ENCODE measurements around the gene VPS51.

Gene VPS51

DNA sequence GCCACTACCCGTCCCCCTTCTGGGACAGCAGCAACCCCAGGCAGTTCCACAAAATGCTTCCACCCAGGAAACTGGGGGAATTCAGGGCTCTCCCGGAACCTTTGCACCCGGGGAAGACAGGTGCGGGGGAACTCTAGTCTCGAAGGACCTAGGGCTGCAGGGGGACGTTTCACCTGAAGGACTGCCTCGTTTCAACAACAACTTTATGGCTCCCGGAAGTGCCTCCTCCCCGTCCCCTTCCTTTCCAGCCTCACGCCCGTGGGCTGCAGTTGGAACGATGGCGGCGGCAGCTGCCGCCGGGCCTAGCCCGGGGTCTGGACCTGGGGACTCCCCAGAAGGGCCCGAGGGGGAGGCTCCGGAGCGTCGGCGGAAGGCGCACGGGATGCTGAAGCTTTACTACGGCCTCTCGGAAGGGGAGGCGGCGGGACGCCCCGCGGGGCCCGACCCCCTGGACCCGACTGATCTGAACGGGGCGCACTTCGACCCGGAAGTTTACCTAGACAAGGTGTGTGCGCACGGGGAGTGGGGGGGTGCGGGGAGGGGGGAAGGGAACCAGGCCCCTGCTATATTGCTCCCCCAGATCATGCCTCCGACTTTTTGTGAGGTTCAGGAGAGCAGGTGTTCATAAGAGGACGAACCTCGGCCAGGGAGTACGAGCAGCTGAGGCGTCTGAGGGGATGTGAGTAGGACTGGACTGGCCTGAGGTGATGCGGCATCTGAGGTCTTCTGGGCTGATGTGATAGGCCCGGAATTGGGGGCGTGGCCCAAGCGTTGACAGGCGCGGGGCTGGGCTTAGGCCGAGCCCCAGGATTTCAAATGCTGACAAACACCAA lies at the start of gene VPS51:
VPS51 (plus strand) TSS at position 241 of the 833 bp plus-strand sequence; CDS start at position 278, 37 bp downstream.
- Mint-ChIP-seq H3K4me3 (peak within 1 kb of the TSS; percentile 93), H3K27me3 (ENCODE audit: low read depth) (no peaks in the 10 kb centered on the region), H3K9me3 (no peaks in the 10 kb centered on the region), H3K36me3 (ENCODE audit: low read depth) (peaks cover 4% of the 10 kb centered on the region), H3K4me1 (ENCODE audit: low read depth) (peaks cover 12% of the 10 kb centered on the region), H3K27ac (peak within 1 kb of the TSS; percentile 98)
- peak; percentile 84 for DNase-seq (ENCODE audit: low spot score)

DNA sequence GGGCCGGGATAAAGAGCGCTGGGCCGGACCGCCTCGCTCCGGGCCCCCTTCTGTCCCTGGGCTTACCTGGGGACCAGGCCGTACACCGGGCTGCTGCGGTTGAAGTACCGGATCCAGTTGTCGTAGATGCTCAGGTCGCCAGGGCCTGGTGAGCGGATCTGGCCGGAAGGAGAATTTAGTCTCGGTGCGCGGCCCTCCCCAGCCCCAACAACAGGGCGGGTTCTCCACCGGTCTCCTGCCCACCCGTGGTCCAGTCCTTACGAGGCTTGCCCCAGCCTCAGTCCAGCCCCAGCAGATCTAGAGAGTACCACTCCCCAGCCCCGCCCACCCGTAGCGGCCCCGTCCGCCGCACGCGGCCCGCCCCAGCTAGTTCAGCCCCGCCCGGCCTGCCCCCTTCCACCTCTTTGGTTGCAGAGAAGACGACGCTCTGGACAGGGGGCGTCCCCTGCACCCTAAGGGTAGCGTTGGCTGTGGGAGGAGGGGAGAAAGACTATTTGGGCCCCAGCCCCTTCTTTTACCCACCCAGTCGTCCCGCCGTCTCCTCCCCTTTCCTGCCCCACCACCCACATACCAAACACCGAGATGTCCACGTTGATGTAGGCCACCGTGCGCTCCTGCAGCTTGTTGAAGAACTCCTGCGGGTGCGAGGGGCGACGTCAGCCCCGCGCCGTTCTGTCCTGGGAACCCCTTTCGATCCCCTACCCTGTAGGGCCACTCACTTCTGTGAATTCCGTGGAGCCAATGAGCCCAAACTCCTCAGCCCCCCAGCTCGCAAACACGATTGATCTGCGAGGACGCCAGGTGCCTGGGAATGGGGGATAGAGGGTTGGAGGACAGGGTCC lies 48.2 kb upstream of the VPS51 start:
- Mint-ChIP-seq H3K4me3 (peak overlapping the region; percentile 76), H3K36me3 (ENCODE audit: low read depth) (peaks cover 15% of the 10 kb centered on the region)
- DNase-seq (ENCODE audit: low spot score), result no peak

DNA sequence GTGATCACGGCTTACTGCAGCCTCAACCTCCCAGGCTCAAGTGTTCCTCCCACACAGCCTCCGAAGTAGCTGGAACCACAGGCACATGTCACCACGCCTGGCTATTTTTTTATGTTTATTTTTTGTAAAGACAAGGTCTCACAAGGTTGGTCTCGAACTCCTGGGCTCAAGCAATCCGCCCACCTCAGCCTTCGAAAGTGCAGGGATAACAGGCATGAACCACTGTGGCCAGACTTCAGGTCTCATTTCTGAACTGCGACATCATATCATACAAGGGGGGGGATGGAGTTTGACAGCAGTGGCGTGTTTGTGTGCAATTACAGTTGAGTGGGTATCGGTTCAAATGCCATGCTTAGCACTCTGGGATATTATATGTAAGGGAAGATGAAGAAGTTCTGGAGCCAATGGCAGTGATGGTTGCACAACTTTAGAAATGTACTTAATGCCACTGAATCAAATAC lies 44.6 kb upstream of the VPS51 start:
- H3K9me3 Mint-ChIP-seq, result no peaks in the 10 kb centered on the region
- H3K4me1 Mint-ChIP-seq (ENCODE audit: low read depth), result peaks cover 20% of the 10 kb centered on the region
- DNase-seq (ENCODE audit: low spot score), result no peak
- no peaks in the 10 kb centered on the region for H3K36me3 Mint-ChIP-seq (ENCODE audit: low read depth)
- H3K4me3 Mint-ChIP-seq, result no peak overlapping the region
- no peak overlapping the region for H3K27ac Mint-ChIP-seq
- H3K27me3 Mint-ChIP-seq (ENCODE audit: low read depth), result no peaks in the 10 kb centered on the region

More for the DNA sequence above, 48.2 kb upstream of the VPS51 start:
- Mint-ChIP-seq H3K27me3 (ENCODE audit: low read depth) (no peaks in the 10 kb centered on the region), H3K9me3 (no peaks in the 10 kb centered on the region), H3K27ac (peak overlapping the region; percentile 70), H3K4me1 (ENCODE audit: low read depth) (peaks cover 14% of the 10 kb centered on the region)

DNA sequence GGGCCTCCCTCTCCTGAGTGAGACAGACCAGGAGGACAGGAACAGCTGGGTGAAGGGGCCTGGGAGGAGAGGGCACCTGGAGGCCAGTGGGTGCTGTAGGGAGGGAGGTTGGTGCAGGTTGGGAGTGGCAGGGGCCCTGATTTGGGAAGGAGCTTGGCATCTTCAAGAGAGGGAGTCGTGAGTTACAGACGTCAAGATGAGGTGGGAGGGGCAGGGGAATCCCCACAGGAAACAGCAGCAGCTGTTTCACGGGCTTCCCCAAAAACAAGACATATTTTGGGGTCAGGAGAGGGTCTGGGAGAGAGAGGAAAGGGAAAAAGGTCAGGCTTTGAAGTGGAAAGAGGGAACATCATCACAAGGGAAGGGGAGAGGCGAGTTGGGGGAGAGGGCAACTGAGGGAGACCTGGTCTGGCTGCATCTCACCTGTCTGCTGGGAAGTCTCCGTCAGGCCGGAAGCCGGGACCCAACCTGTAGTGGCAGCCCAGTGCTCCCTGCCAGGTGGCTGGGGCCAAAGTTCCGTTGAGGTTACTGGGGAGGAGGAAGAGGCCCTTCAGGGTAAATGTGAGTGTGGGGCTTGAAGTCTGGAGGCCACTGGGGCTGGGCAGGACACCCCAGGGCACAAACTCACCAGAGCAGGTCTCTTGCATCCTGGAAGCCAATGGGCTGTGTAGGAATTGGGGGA lies 42.0 kb upstream of the VPS51 start:
- H3K4me3 Mint-ChIP-seq, result peak overlapping the region; percentile 70
- peak overlapping the region; percentile 71 for H3K27ac Mint-ChIP-seq
- no peaks in the 10 kb centered on the region for H3K27me3 Mint-ChIP-seq (ENCODE audit: low read depth)
- no peak for DNase-seq (ENCODE audit: low spot score)
- H3K4me1 Mint-ChIP-seq (ENCODE audit: low read depth), result peaks cover 13% of the 10 kb centered on the region
- no peaks in the 10 kb centered on the region for H3K36me3 Mint-ChIP-seq (ENCODE audit: low read depth)
- no peaks in the 10 kb centered on the region for H3K9me3 Mint-ChIP-seq

DNA sequence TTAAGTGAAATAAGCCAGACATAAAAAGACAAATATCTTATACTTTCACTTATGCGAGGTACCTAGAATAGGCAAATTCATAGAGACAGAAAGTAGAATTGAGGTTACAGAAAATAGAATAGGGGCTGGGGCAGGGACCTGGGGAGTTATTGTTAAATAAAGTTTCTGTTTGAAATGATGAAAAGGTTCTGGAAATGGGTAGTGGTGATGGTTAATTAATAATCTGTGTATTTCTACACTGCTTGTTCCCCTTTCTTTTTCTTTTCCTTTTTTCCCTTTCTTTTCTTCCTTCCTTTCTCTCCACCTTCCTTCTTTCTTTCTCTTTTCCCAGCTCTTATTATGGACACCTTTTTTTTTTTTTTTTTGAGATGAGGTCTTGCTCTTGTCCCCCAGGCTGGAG lies 40.5 kb upstream of the VPS51 start:
- no peaks in the 10 kb centered on the region for H3K27me3 Mint-ChIP-seq (ENCODE audit: low read depth)
- no peak for DNase-seq (ENCODE audit: low spot score)
- H3K36me3 Mint-ChIP-seq (ENCODE audit: low read depth), result no peaks in the 10 kb centered on the region
- no peaks in the 10 kb centered on the region for H3K9me3 Mint-ChIP-seq
- no peak overlapping the region for H3K27ac Mint-ChIP-seq
- H3K4me1 Mint-ChIP-seq (ENCODE audit: low read depth), result peaks cover 19% of the 10 kb centered on the region
- no peak overlapping the region for H3K4me3 Mint-ChIP-seq

DNA sequence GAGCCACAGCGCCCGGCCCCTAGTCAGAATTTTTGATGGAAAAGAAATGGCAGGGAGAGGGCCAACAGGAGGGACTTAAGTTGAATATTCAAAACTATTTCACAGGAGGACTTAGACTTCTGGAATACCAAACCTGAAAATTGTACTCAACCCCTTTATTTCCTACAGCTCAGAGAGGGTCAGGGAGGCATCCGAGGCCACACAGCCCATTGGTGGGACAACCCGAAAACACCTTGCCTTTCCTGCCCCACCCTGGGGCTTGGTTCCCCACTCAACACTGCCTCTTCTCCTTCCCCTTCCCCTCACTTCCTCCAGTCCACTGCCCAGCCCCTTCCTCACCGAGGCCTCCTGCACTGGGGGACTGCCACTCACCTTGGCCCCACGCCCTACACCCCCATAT lies 39.0 kb upstream of the VPS51 start:
- H3K27me3 Mint-ChIP-seq (ENCODE audit: low read depth), result no peaks in the 10 kb centered on the region
- DNase-seq (ENCODE audit: low spot score), result no peak

DNA sequence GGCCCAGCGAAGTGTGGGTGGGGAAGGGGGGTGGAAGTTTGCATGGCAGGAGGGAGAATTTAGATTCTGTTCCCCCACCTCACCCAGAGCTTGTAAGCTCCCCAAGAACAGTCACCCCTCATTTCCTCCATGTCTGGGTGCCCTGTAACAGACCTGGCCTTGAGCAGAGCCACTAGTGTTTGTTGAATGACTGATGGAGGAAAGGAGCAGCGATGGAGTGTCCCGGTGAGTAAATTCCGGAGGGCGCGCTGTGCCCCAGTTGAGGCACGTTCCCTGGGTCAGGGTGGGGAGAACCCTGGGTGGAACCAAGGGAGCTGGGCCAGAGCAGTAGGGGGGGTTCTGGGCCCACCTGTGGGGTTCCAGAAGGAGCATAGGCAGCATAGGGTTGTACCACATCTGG lies 38.5 kb upstream of the VPS51 start:
- no peaks in the 10 kb centered on the region for H3K9me3 Mint-ChIP-seq
- H3K4me1 Mint-ChIP-seq (ENCODE audit: low read depth), result peaks cover 21% of the 10 kb centered on the region
- H3K36me3 Mint-ChIP-seq (ENCODE audit: low read depth), result no peaks in the 10 kb centered on the region
- no peak overlapping the region for H3K27ac Mint-ChIP-seq
- no peaks in the 10 kb centered on the region for H3K27me3 Mint-ChIP-seq (ENCODE audit: low read depth)
- no peak overlapping the region for H3K4me3 Mint-ChIP-seq
- DNase-seq (ENCODE audit: low spot score), result no peak

More for the DNA sequence above, 39.0 kb upstream of the VPS51 start:
- no peak overlapping the region for H3K27ac Mint-ChIP-seq
- no peak overlapping the region for H3K4me3 Mint-ChIP-seq
- peaks cover 21% of the 10 kb centered on the region for H3K4me1 Mint-ChIP-seq (ENCODE audit: low read depth)
- no peaks in the 10 kb centered on the region for H3K9me3 Mint-ChIP-seq
- H3K36me3 Mint-ChIP-seq (ENCODE audit: low read depth), result no peaks in the 10 kb centered on the region

DNA sequence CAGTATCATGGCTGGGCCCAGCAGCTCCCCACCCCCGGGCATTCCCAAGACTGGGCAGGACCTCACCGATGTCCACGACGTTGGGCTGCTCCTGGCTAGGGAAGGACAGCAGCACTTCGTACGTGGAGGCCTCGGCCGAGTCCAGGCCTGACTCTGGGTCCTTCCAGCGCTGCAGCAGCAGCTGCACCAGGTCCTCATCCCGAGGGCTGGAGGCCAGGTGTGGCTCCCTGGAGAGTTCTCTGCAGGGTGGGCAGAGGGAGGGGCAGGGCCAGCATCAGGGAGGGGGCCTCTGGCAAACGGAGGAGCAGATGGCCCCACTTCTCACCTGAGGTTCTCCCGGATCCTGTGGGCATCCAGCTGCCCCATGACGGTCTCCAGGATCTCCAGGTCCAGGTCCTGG lies 38.0 kb upstream of the VPS51 start:
- no peak overlapping the region for H3K27ac Mint-ChIP-seq
- H3K9me3 Mint-ChIP-seq, result no peaks in the 10 kb centered on the region
- no peak for DNase-seq (ENCODE audit: low spot score)
- H3K4me1 Mint-ChIP-seq (ENCODE audit: low read depth), result peaks cover 19% of the 10 kb centered on the region
- no peak overlapping the region for H3K4me3 Mint-ChIP-seq
- no peaks in the 10 kb centered on the region for H3K27me3 Mint-ChIP-seq (ENCODE audit: low read depth)
- H3K36me3 Mint-ChIP-seq (ENCODE audit: low read depth), result no peaks in the 10 kb centered on the region

DNA sequence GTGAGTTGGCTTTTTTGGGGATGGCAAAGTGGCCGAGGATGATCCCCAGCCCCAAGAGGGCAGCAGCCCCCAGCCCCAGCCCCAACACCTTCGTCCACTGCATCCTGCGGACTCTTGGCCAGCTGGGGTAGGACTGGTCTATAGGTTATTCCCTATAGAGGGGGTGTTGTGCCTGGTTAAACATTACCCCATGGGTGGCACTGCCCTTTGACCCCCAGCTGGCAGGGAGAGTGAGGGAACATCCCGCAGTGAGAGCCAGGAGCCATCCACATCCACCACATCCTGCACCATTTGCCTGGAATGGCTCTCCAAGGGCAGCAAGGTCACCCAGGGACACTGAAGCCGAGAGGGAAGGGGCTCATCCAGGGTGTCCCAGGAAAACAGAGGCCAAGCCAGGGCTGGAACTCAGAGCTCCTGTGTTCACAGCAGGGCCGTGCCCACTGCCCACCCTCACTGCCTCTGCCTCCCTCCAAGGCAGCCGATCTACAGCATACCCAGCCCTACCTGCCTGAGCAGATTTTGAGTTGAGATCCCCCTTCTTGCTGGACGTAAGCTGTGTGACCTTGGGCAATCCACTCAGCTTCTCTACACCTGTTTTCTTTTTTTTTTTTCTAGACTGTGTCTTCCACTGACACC lies 37.5 kb upstream of the VPS51 start, which contains the start of gene NAALADL1:
NAALADL1 (minus strand) TSS at position 135 of the 636 bp plus-strand sequence; CDS start at position 103, 32 bp downstream.
- H3K36me3 Mint-ChIP-seq (ENCODE audit: low read depth), result no peaks in the 10 kb centered on the region
- H3K27ac Mint-ChIP-seq, result no peak within 1 kb of the TSS
- H3K4me1 Mint-ChIP-seq (ENCODE audit: low read depth), result peaks cover 17% of the 10 kb centered on the region
- no peak within 1 kb of the TSS for H3K4me3 Mint-ChIP-seq
- no peak for DNase-seq (ENCODE audit: low spot score)
- H3K9me3 Mint-ChIP-seq, result no peaks in the 10 kb centered on the region
- no peaks in the 10 kb centered on the region for H3K27me3 Mint-ChIP-seq (ENCODE audit: low read depth)

DNA sequence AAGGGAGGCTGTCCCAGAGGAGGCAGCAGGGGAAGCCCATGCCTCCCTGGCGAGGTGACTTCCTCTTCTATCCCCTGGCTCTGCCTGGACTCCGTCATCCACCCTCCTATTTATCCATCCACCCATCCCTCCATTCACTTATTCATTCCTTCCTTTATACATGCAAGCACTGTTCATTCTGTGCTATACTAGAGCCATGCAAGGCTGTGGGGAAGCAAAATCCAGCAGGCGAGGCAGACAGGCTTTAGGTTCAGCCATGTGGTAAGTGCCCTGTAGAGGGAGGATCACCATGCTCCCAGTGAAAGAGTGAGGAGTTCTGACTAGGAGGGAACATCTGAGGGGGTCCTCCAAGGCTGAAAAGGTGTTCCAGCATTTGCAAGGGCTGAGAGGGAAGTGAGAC lies 36.5 kb upstream of the VPS51 start:
- H3K9me3 Mint-ChIP-seq, result no peaks in the 10 kb centered on the region
- no peak overlapping the region for H3K27ac Mint-ChIP-seq
- H3K27me3 Mint-ChIP-seq (ENCODE audit: low read depth), result no peaks in the 10 kb centered on the region
- no peaks in the 10 kb centered on the region for H3K36me3 Mint-ChIP-seq (ENCODE audit: low read depth)
- DNase-seq (ENCODE audit: low spot score), result no peak
- peaks cover 8% of the 10 kb centered on the region for H3K4me1 Mint-ChIP-seq (ENCODE audit: low read depth)
- no peak overlapping the region for H3K4me3 Mint-ChIP-seq

DNA sequence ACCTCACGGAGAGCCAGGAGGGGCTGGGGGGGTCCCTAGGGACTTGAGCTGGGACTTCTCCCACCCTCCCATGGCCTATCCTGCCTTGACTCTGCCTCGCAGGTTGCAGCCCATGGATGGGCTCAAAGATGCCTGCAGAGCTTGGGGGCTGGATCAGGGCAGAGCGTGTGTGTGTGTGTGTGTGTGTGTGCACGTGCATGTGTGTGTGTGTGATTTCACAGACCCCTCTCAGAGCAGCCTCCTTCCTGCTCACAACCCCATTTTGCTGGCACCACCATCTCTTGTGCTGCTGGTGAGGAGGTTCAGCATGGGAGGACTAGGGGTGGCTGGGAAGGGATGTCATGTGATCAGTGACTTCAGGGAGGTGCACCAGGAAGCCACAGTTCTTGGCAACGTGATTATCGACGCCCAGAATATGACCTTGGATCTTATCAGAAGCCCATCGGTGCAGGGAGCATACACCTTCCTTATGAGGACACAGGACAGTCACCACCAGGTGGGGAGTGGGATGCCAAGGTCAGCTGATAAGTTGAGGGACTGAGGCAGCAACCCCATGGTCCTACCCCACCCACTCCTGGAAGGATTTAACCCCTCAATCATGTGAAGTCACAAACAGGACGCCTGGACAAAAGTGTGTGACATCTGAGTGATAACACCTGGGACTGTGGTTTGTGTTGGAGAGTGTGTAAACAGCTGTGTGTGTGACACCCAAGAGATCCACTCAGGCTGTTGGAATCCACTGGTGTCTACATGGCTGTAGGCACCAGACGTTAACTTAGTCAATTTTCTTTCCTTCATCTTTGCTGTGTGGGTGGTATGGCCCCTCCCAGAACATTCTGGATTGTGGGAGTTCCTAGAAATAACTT lies 35.8 kb upstream of the VPS51 start:
- Mint-ChIP-seq H3K4me1 (ENCODE audit: low read depth) (peaks cover 8% of the 10 kb centered on the region), H3K27ac (no peak overlapping the region), H3K9me3 (no peaks in the 10 kb centered on the region), H3K4me3 (no peak overlapping the region), H3K27me3 (ENCODE audit: low read depth) (no peaks in the 10 kb centered on the region), H3K36me3 (ENCODE audit: low read depth) (no peaks in the 10 kb centered on the region)
- DNase-seq (ENCODE audit: low spot score), result no peak

DNA sequence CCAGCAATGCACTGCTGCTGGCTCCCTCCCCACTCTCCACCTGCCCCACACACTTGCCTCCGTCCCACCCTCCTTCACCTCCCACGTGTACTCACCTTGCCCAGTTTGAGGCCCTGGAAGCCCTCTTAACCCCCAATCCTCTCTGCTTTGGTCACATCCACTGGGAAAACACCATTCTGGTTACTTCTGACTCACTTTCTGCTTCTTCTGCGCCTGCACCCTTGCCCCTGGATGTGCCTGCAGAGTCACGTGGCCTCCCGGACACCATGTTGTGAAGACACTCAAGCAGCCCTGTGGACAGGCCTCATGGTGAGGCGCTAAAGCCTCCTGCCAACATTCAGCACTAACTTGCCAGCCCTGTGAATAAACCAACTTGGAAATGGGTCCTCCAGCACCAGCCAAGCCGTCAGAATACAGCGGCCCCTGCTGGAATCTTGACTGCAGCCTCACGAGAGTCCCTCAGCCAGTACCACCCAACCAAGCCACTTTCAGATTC lies 35.1 kb upstream of the VPS51 start:
- no peak overlapping the region for H3K27ac Mint-ChIP-seq
- no peak for DNase-seq (ENCODE audit: low spot score)
- no peak overlapping the region for H3K4me3 Mint-ChIP-seq
- no peaks in the 10 kb centered on the region for H3K27me3 Mint-ChIP-seq (ENCODE audit: low read depth)
- H3K36me3 Mint-ChIP-seq (ENCODE audit: low read depth), result no peaks in the 10 kb centered on the region
- H3K4me1 Mint-ChIP-seq (ENCODE audit: low read depth), result peaks cover 8% of the 10 kb centered on the region
- no peaks in the 10 kb centered on the region for H3K9me3 Mint-ChIP-seq

Measured in T-helper 2 cell treated with Interferon-gamma antibody and Interleukin-4, amounts not matched to agents 5 μg/mL and 100 μg/mL, for 36 hours (primary cell).